ENCODE measurements around the gene RNF225. TPM values are rescaled to one million over a fixed set of nuclear protein-coding genes. Genes with fewer than 3 reads are reported as not detected.

The RNF225 gene
- total RNA-seq, 6 donors from 2014 or later = 0.27 to 5.2 (median 2.0) TPM; not detected in 3

- H3K9me3 ChIP-seq = no peaks in the 10 kb centered on the region
- no peak overlapping the region for H3K27ac ChIP-seq
- H3K36me3 ChIP-seq = no peaks in the 10 kb centered on the region
- 95 to 97% methylated on average over 4 to 6 of the region's 6 CpGs for WGBS, 2 donors
- ATAC-seq (ENCODE audit: low FRiP score in 2 of 2) (no peak), DNase-seq (no peak)
- H3K4me3 ChIP-seq = no peak overlapping the region
- TF ChIP-seq POLR2AphosphoS5 (IDR thresholded peaks at IDR 0.05) (no peak), EP300 (IDR thresholded peaks at IDR 0.05) (no peak), CTCF (IDR thresholded peaks at IDR 0.05) (no peak), POLR2A (IDR thresholded peaks at IDR 0.05) (no peak)
- no peaks in the 10 kb centered on the region for H3K27me3 ChIP-seq
- H3K4me1 ChIP-seq = peaks cover 16 to 30% (median 18%) of the 10 kb centered on the region in 4 donors
These were observed 16.2 kb upstream of the RNF225 start for GRCh38 chr19:58379246-58379645.

GRCh38 chr19:58380037-58380661, 15.3 kb upstream of the RNF225 start:
- no peak for TF ChIP-seq EP300 (IDR thresholded peaks at IDR 0.05)
- DNase-seq (no peak), ATAC-seq (ENCODE audit: low FRiP score in 2 of 2) (no peak)
- no peaks in the 10 kb centered on the region for H3K36me3 ChIP-seq
- no peaks in the 10 kb centered on the region for H3K9me3 ChIP-seq
- H3K27ac ChIP-seq = peak overlapping the region; percentile 87 to 92 (median 89)
- H3K27me3 ChIP-seq = no peaks in the 10 kb centered on the region
- peak overlapping the region; percentile 57 to 91 (median 82) for H3K4me3 ChIP-seq
- peaks cover 16 to 31% (median 18%) of the 10 kb centered on the region in 4 donors for H3K4me1 ChIP-seq
- 8% methylated on average over 23 to 24 of the region's 24 CpGs for WGBS, 2 donors

- H3K27ac ChIP-seq = peak within 1 kb of the TSS; percentile 87 to 92 (median 89)
- peaks cover 22 to 38% (median 25%) of the 10 kb centered on the region in 4 donors for H3K4me1 ChIP-seq
- H3K9me3 ChIP-seq = no peaks in the 10 kb centered on the region
- 0% methylated on average over 24 to 53 of the region's 83 CpGs for WGBS, 2 donors
- H3K36me3 ChIP-seq = no peaks in the 10 kb centered on the region
- DNase-seq (peak; percentile 98 to 100), ATAC-seq (ENCODE audit: low FRiP score in 2 of 2) (peak; percentile 97)
- peak within 1 kb of the TSS; percentile 57 to 91 (median 82) for H3K4me3 ChIP-seq
- H3K27me3 ChIP-seq = no peaks in the 10 kb centered on the region
- TF ChIP-seq POLR2A (IDR thresholded peaks at IDR 0.05) (peak; percentile 69 to 96 (median 82)), CTCF (IDR thresholded peaks at IDR 0.05) (peak in 5 of 6 experiments; percentile 9 to 59 (median 50)), POLR2AphosphoS5 (IDR thresholded peaks at IDR 0.05) (peak; percentile 81 to 87), EP300 (IDR thresholded peaks at IDR 0.05) (peak in 1 of 4 donors; percentile 26)
These were observed 14.6 kb upstream of the RNF225 start, which contains the start of gene ZNF837 for GRCh38 chr19:58380662-58381459. Gene ZNF837 (minus strand): TSS chr19:58381030. CDS start chr19:58369332, 11,698 bp downstream.

- H3K36me3 ChIP-seq = no peaks in the 10 kb centered on the region
- TF ChIP-seq POLR2A (IDR thresholded peaks at IDR 0.05) = peak in 1 of 4 donors; percentile 11
- TF ChIP-seq EP300 (IDR thresholded peaks at IDR 0.05) = no peak
- H3K27ac ChIP-seq = peak overlapping the region; percentile 87 to 92 (median 89)
- H3K9me3 ChIP-seq = no peaks in the 10 kb centered on the region
- no peaks in the 10 kb centered on the region for H3K27me3 ChIP-seq
- H3K4me3 ChIP-seq = peak overlapping the region; percentile 57 to 86 (median 74)
- DNase-seq = no peak
- WGBS, 2 donors = 26 to 30% methylated on average over 26 of the region's 26 CpGs
- peaks cover 27 to 46% (median 30%) of the 10 kb centered on the region in 4 donors for H3K4me1 ChIP-seq
- ATAC-seq (ENCODE audit: low FRiP score in 2 of 2) = no peak
These were observed 13.8 kb upstream of the RNF225 start for GRCh38 chr19:58381460-58382212.

GRCh38 chr19:58382997-58383603, 12.4 kb upstream of the RNF225 start:
- no peak for ATAC-seq (ENCODE audit: low FRiP score in 2 of 2)
- peaks cover 0 to under 1% (median 0%) of the 10 kb centered on the region in 4 donors for H3K36me3 ChIP-seq
- 92 to 96% methylated on average over 4 to 6 of the region's 6 CpGs for WGBS, 2 donors
- no peak for DNase-seq
- H3K27me3 ChIP-seq = no peaks in the 10 kb centered on the region
- H3K9me3 ChIP-seq = no peaks in the 10 kb centered on the region
- peaks cover 31 to 54% (median 38%) of the 10 kb centered on the region in 4 donors for H3K4me1 ChIP-seq
- TF ChIP-seq POLR2A (IDR thresholded peaks at IDR 0.05) (no peak), EP300 (IDR thresholded peaks at IDR 0.05) (no peak), CTCF (IDR thresholded peaks at IDR 0.05) (no peak), POLR2AphosphoS5 (IDR thresholded peaks at IDR 0.05) (no peak)
- no peak overlapping the region for H3K4me3 ChIP-seq
- H3K27ac ChIP-seq = no peak overlapping the region
